ENCODE measurements around the gene PSMB10.

GRCh38 chr16:67966549-67967182, 30.0 kb upstream of the PSMB10 start:
- TF ChIP-seq POLR2A (IDR thresholded peaks at IDR 0.05; ENCODE audit: extremely low read depth, insufficient read length) = no peak
- TF ChIP-seq, protein P1, sequence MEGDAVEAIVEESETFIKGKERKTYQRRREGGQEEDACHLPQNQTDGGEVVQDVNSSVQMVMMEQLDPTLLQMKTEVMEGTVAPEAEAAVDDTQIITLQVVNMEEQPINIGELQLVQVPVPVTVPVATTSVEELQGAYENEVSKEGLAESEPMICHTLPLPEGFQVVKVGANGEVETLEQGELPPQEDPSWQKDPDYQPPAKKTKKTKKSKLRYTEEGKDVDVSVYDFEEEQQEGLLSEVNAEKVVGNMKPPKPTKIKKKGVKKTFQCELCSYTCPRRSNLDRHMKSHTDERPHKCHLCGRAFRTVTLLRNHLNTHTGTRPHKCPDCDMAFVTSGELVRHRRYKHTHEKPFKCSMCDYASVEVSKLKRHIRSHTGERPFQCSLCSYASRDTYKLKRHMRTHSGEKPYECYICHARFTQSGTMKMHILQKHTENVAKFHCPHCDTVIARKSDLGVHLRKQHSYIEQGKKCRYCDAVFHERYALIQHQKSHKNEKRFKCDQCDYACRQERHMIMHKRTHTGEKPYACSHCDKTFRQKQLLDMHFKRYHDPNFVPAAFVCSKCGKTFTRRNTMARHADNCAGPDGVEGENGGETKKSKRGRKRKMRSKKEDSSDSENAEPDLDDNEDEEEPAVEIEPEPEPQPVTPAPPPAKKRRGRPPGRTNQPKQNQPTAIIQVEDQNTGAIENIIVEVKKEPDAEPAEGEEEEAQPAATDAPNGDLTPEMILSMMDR (IDR thresholded peaks at IDR 0.05; ENCODE audit: low read depth, low read length) = no peak
- TF ChIP-seq, protein P2, sequence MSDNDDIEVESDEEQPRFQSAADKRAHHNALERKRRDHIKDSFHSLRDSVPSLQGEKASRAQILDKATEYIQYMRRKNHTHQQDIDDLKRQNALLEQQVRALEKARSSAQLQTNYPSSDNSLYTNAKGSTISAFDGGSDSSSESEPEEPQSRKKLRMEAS (IDR thresholded peaks at IDR 0.05; ENCODE audit: low read depth, low read length) = no peak
- no peak for TF ChIP-seq MYC (IDR thresholded peaks at IDR 0.05; ENCODE audit: low read depth, low read length)

Data from NB4 (cell line).